DOHH2 (cell line): Measurements from ENCODE around the gene INSYN2A.

Experiments used
- H3F3A ChIP-seq: fragments of 200-600 bp; sonication (generic), shearing (Covaris generic); 2 replicates; pipeline ENCODE4 v1.6.0; 2016; ENCODE audit warnings: antibody characterized with exemption, mild to moderate bottlenecking; ENCODE audit not compliant: control insufficient read depth, insufficient read depth
- H3K27ac ChIP-seq: fragments of 200-600 bp; sonication (generic); 2 replicates; pipeline ENCODE4 v1.5.1; 2014; ENCODE audit warnings: low read depth, mild to moderate bottlenecking, low read length, moderate library complexity
- H3K27me3 ChIP-seq: fragments of 200-600 bp; sonication (generic); 2 replicates; pipeline ENCODE4 v1.6.1; 2014; ENCODE audit warnings: mild to moderate bottlenecking, low read length, mixed read lengths; ENCODE audit not compliant: control insufficient read depth
- H3K36me3 ChIP-seq: fragments of 200-600 bp; sonication (generic); 2 replicates; pipeline ENCODE4 v1.6.1; 2014; ENCODE audit warnings: mild to moderate bottlenecking, low read length, moderate library complexity, mixed read lengths; ENCODE audit not compliant: control insufficient read depth
- H3K4me1 ChIP-seq: fragments of 200-600 bp; sonication (generic); 2 replicates; pipeline ENCODE4 v1.6.1; 2014; ENCODE audit warnings: mild to moderate bottlenecking, low read length, mixed read lengths; ENCODE audit not compliant: control insufficient read depth
- H3K4me2 ChIP-seq: fragments of 200-600 bp; sonication (generic); 2 replicates; pipeline ENCODE4 v1.6.0; 2014; ENCODE audit warnings: mild to moderate bottlenecking, low read length, moderate library complexity
- H3K4me3 ChIP-seq: fragments of 200-600 bp; sonication (generic); 2 replicates; pipeline ENCODE4 v1.5.1; 2014; ENCODE audit warnings: mild to moderate bottlenecking, low read length, mixed read lengths
- H3K79me2 ChIP-seq: fragments of 200-600 bp; sonication (generic); 2 replicates; pipeline ENCODE4 v1.6.1; 2014; ENCODE audit warnings: mild to moderate bottlenecking, low read length, mixed read lengths; ENCODE audit not compliant: control insufficient read depth
- H3K9me2 ChIP-seq: fragments of 200-600 bp; sonication (generic); replicated peaks from 2 replicates; pipeline ENCODE4 v1.6.1; 2014; ENCODE audit warnings: mild to moderate bottlenecking, low read length, mixed read lengths; ENCODE audit not compliant: control insufficient read depth
- H3K9me3 ChIP-seq: fragments of 200-600 bp; sonication (generic); 2 replicates; pipeline ENCODE4 v1.6.1; 2014; ENCODE audit warnings: antibody characterized with exemption, low read length, mixed read lengths; ENCODE audit not compliant: control insufficient read depth, insufficient read depth
- H4K20me1 ChIP-seq: fragments of 200-600 bp; sonication (generic); 2 replicates; pipeline ENCODE4 v1.6.0; 2014; ENCODE audit warnings: low read depth, mild to moderate bottlenecking, antibody characterized with exemption, low read length, moderate library complexity; ENCODE audit not compliant: control insufficient read depth, insufficient read depth
- CTCF ChIP-seq: fragments of 200-600 bp; sonication (generic); IDR thresholded peaks from one replicate; pipeline ENCODE4 v1.5.1; 2014; ENCODE audit warnings: antibody characterized with exemption, mild to moderate bottlenecking, low read depth, low read length; ENCODE audit not compliant: poor library complexity, severe bottlenecking
- EZH2phosphoT487 ChIP-seq: fragments of 200-600 bp; sonication (generic); IDR thresholded peaks from 2 replicates; pipeline ENCODE4 v1.6.1; 2017; ENCODE audit warnings: borderline replicate concordance, mild to moderate bottlenecking, antibody characterized with exemption, low read length, moderate library complexity, mixed read lengths

INSYN2A gene

GRCh38 chr10:127174866-127175265, 21.5 kb downstream of the INSYN2A start:
- H3K9me2 ChIP-seq, result no peaks in the 10 kb centered on the region
- no peaks in the 10 kb centered on the region for H4K20me1 ChIP-seq
- H3K79me2 ChIP-seq, result no peaks in the 10 kb centered on the region
- no peaks in the 10 kb centered on the region for H3F3A ChIP-seq
- H3K27me3 ChIP-seq, result no peaks in the 10 kb centered on the region
- no peaks in the 10 kb centered on the region for H3K36me3 ChIP-seq
- TF ChIP-seq CTCF (no peak), EZH2phosphoT487 (no peak)
- H3K4me1 ChIP-seq, result no peaks in the 10 kb centered on the region
- H3K4me2 ChIP-seq, result no peak overlapping the region
- H3K4me3 ChIP-seq, result no peak overlapping the region
- H3K9me3 ChIP-seq, result peaks cover 10% of the 10 kb centered on the region; the same call in 1 of the 2 replicates
- no peak overlapping the region for H3K27ac ChIP-seq

GRCh38 chr10:127168261-127168660, 28.1 kb downstream of the INSYN2A start:
- H3K9me2 ChIP-seq, result no peaks in the 10 kb centered on the region
- H3K27me3 ChIP-seq, result no peaks in the 10 kb centered on the region
- no peaks in the 10 kb centered on the region for H3F3A ChIP-seq
- H3K9me3 ChIP-seq, result no peaks in the 10 kb centered on the region
- H3K4me2 ChIP-seq, result no peak overlapping the region
- H4K20me1 ChIP-seq, result no peaks in the 10 kb centered on the region
- H3K79me2 ChIP-seq, result no peaks in the 10 kb centered on the region
- H3K36me3 ChIP-seq, result no peaks in the 10 kb centered on the region
- H3K4me3 ChIP-seq, result no peak overlapping the region
- no peak for TF ChIP-seq EZH2phosphoT487
- TF ChIP-seq CTCF, result no peak
- no peaks in the 10 kb centered on the region for H3K4me1 ChIP-seq
- H3K27ac ChIP-seq, result no peak overlapping the region

- Histone ChIP-seq H3F3A (no peaks in the 10 kb centered on the region), H3K36me3 (no peaks in the 10 kb centered on the region), H3K27me3 (no peaks in the 10 kb centered on the region), H4K20me1 (no peaks in the 10 kb centered on the region), H3K9me3 (no peaks in the 10 kb centered on the region), H3K4me1 (no peaks in the 10 kb centered on the region), H3K79me2 (no peaks in the 10 kb centered on the region), H3K4me3 (no peak overlapping the region), H3K27ac (no peak overlapping the region), H3K9me2 (no peaks in the 10 kb centered on the region), H3K4me2 (no peak overlapping the region)
- no peak for TF ChIP-seq CTCF
- no peak for TF ChIP-seq EZH2phosphoT487
These were observed 33.5 kb downstream of the INSYN2A start for GRCh38 chr10:127162841-127163240.

GRCh38 chr10:127161482-127161881, 34.9 kb downstream of the INSYN2A start:
- Histone ChIP-seq H3K9me3 (no peaks in the 10 kb centered on the region), H3K4me3 (no peak overlapping the region), H3K27me3 (no peaks in the 10 kb centered on the region), H3K4me2 (no peak overlapping the region), H3K27ac (no peak overlapping the region), H4K20me1 (no peaks in the 10 kb centered on the region), H3K9me2 (no peaks in the 10 kb centered on the region), H3K79me2 (no peaks in the 10 kb centered on the region), H3K36me3 (no peaks in the 10 kb centered on the region), H3F3A (no peaks in the 10 kb centered on the region), H3K4me1 (no peaks in the 10 kb centered on the region)
- TF ChIP-seq CTCF, result no peak
- TF ChIP-seq EZH2phosphoT487, result no peak
